K562 (cell line): Measurements from ENCODE around the gene ZNF512B. TPM values are rescaled to one million over a fixed set of nuclear protein-coding genes. Genes with fewer than 3 reads are reported as not detected.

Source experiments
- ATAC-seq: fragments of 200-7000 bp; cut with Tn5 transposase; 3 replicates; pipeline ENCODE4 v1.9.1; 2020; ENCODE audit warnings: moderate library complexity
- BruUV-seq: library from RNA; stranded (reverse); fragments of 400-500 nt; replicated peaks from 2 replicates; lab custom pipeline; 2021; lab: Mats Ljungman, UMichigan
- CTCF ChIA-PET: fragments of 300-600 bp; formaldehyde crosslinking; extraction: SDS; loops from one replicate; lab custom pipeline; 2021; ENCODE audit warnings: low intra/inter-chr PET ratio; lab: Yijun Ruan, JAX
- POLR2A ChIA-PET: fragments of 300-600, 350-650 bp; sonication (Branson Sonifier 250); formaldehyde crosslinking; extraction: SDS; loops from one replicate; lab custom pipeline; 2021; ENCODE audit warnings: antibody characterized with exemption, inconsistent platforms; lab: Yijun Ruan, JAX
- DNase-seq, 4 experiments: peaks; one replicate each; pipeline versions ENCODE4 v3.0.0 to v3.0.0-alpha.2; 2011 to 2018; ENCODE audit warnings: low spot score in 3 of 4, mixed read lengths in 3 of 4; ENCODE audit errors: extremely low read depth in 1 of 4
- FAIRE-seq: peaks from 2 replicates; lab custom pipeline; 2011; peaks lifted over from hg19 to GRCh38; lab: Jason Lieb, UNC
- H2AFZ ChIP-seq: 2 replicates; pipeline ENCODE4 v1.6.0; 2011; ENCODE audit warnings: low read depth, low read length, control low read depth, inconsistent platforms
- H3K27ac ChIP-seq: fragments of 200-600 bp; 3 replicates; pipeline ENCODE4 v1.8.0; 2011; ENCODE audit warnings: low read depth, mild to moderate bottlenecking, control low read depth, inconsistent platforms, low read length, moderate library complexity, mixed read lengths; ENCODE audit errors: extremely low read depth
- H3K27me3 ChIP-seq, 2 experiments: fragments of 300-600 bp in 1 of 2; 2 replicates in 1 of 2; 3 replicates in 1 of 2; pipeline versions ENCODE4 v1.6.0 to v1.8.0; 2011; ENCODE audit warnings: inconsistent platforms in 2 of 2, low read length in 2 of 2, mild to moderate bottlenecking in 1 of 2, mixed read lengths in 1 of 2, moderate library complexity in 1 of 2; ENCODE audit not compliant: control insufficient read depth in 2 of 2, insufficient read depth in 2 of 2
- H3K36me3 ChIP-seq: fragments of 300-600 bp; 3 replicates; pipeline ENCODE4 v1.8.0; 2011; ENCODE audit warnings: mild to moderate bottlenecking, low read length, inconsistent platforms; ENCODE audit not compliant: control insufficient read depth, insufficient read depth
- H3K4me1 ChIP-seq, 2 experiments: fragments of 200-600 bp in 1 of 2; replicated peaks in 1 of 2; 2 replicates in 1 of 2; 3 replicates in 1 of 2; pipeline versions ENCODE4 v1.5.1 to v1.8.0; 2011; ENCODE audit warnings: inconsistent platforms in 2 of 2, low read length in 2 of 2, mild to moderate bottlenecking in 1 of 2, mixed read lengths in 1 of 2, moderate library complexity in 1 of 2; ENCODE audit not compliant: control insufficient read depth in 2 of 2, insufficient read depth in 2 of 2
- H3K4me2 ChIP-seq: 2 replicates; pipeline ENCODE4 v1.6.1; 2011; ENCODE audit warnings: low read length, control low read depth, inconsistent platforms, mixed read lengths; ENCODE audit not compliant: insufficient read depth
- H3K4me3 ChIP-seq: fragments of 200-600 bp; sonication (generic), shearing (Covaris generic); 2 replicates; pipeline ENCODE4 v1.5.1; 2016; ENCODE audit warnings: control low read depth, inconsistent platforms
- H3K79me2 ChIP-seq: fragments of 200-600 bp; 3 replicates; pipeline ENCODE4 v1.8.0; 2011; ENCODE audit warnings: low read length, inconsistent platforms; ENCODE audit not compliant: control insufficient read depth, insufficient read depth
- H3K9ac ChIP-seq, 2 experiments: 2 replicates each; pipeline versions ENCODE4 v1.6.0 to v1.6.1; 2011; ENCODE audit warnings: low read depth in 2 of 2, low read length in 2 of 2, control low read depth in 1 of 2, inconsistent platforms in 1 of 2, mild to moderate bottlenecking in 1 of 2, mixed read lengths in 1 of 2; ENCODE audit not compliant: insufficient read depth in 1 of 2
- H3K9me1 ChIP-seq: one replicate; pipeline ENCODE4 v1.6.0; 2011; ENCODE audit warnings: inconsistent platforms, mild to moderate bottlenecking, low read length, moderate library complexity; ENCODE audit not compliant: control insufficient read depth, insufficient read depth
- H3K9me3 ChIP-seq: replicated peaks from 2 replicates; pipeline ENCODE4 v1.5.1; 2011; ENCODE audit warnings: low read depth, low read length, inconsistent platforms; ENCODE audit not compliant: control insufficient read depth, insufficient read depth
- H4K20me1 ChIP-seq: replicated peaks from 2 replicates; pipeline ENCODE4 v1.6.1; 2011; ENCODE audit warnings: low read length, inconsistent platforms, mixed read lengths; ENCODE audit not compliant: control insufficient read depth, insufficient read depth
- FIP1L1 ChIP-seq: fragments of 200-400 bp; formaldehyde crosslinking; IDR thresholded peaks from 2 replicates; pipeline ENCODE4 v1.6.1; 2018; ENCODE audit warnings: mild to moderate bottlenecking, low read depth, low read length; ENCODE audit not compliant: poor library complexity, severe bottlenecking
- GTF2F1 ChIP-seq: IDR thresholded peaks from 2 replicates; pipeline ENCODE4 v1.6.1; 2011; ENCODE audit warnings: low read depth, low read length, improper control_type of control experiment
- MTA1 ChIP-seq: fragments of 450-650 bp; IDR thresholded peaks from 2 replicates; pipeline ENCODE4 v1.6.1; 2017; ENCODE audit warnings: borderline replicate concordance
- POLR2AphosphoS2 ChIP-seq: IDR thresholded peaks from 2 replicates; pipeline ENCODE4 v1.6.1; 2012; ENCODE audit warnings: low read length, improper control_type of control experiment
- RAD51 ChIP-seq: fragments of 450-650 bp; IDR thresholded peaks from 2 replicates; pipeline ENCODE4 v1.7.1; 2016; ENCODE audit warnings: low read depth, mild to moderate bottlenecking, borderline replicate concordance
- SAP30 ChIP-seq: fragments of 200-600 bp; sonication (generic); IDR thresholded peaks from 2 replicates; pipeline ENCODE4 v1.6.1; 2012; ENCODE audit warnings: borderline replicate concordance, low read depth, mild to moderate bottlenecking, moderate library complexity, low read length, control low read depth, inconsistent platforms; ENCODE audit not compliant: insufficient read depth, poor library complexity, severe bottlenecking
- TFE3 ChIP-seq: fragments of 450-650 bp; formaldehyde crosslinking; IDR thresholded peaks from 2 replicates; pipeline ENCODE4 v1.4.0; 2020; ENCODE audit warnings: mild to moderate bottlenecking, mixed read lengths
- ZNF143 ChIP-seq: sonication (generic); formaldehyde crosslinking; IDR thresholded peaks from 2 replicates; pipeline ENCODE4 v1.9.0; 2022; ENCODE audit warnings: mild to moderate bottlenecking, missing genetic modification reagents
- WGBS: fragments of 100-300 bp; shearing (Covaris generic); methylation state at CpG from one replicate; pipeline ENCODE4 v1.1.6; 2016; ENCODE audit warnings: low coverage, mixed read lengths; ENCODE audit not compliant: insufficient coverage; ENCODE audit errors: missing lambda C conversion rate; 5-methylcytosine and 5-hydroxymethylcytosine counted together
- in situ Hi-C: fragments of 300-500 bp; cut with MboI; formaldehyde crosslinking; loops from 4 replicates; pipeline ENCODE4 v1.15.0; 2018; ENCODE audit warnings: inconsistent platforms, mixed read lengths
- intact Hi-C: fragments of 100-400 bp; cut with micrococcal nuclease; formaldehyde crosslinking; loops from 2 replicates; pipeline ENCODE4 v1.14.2; 2022
- polyA plus RNA-seq, 8 experiments: library from polyadenylated mRNA; depleted of rRNA in 4 of 8; stranded (reverse) in 5 of 8; unstranded in 3 of 8; fragments of >200 nt; fragmentation: Nextera tagmentation in 2 of 8; fragmentation: Illumina TruSeq in 1 of 8; extraction: Ambion mirVana in 2 of 8; extraction: Trizol in 1 of 8; gene quantifications; 2 replicates each; pipeline versions ENCODE4 v1.2.1 to v1.2.3, GENCODE V29; 2011 to 2014; ENCODE audit warnings: inconsistent platforms in 1 of 8, missing spikeins in 1 of 8
- total RNA-seq, 7 experiments: library from RNA; depleted of rRNA in 6 of 7; stranded (reverse); fragments of >200 nt in 6 of 7; fragmentation: Illumina TruSeq in 2 of 7; extraction: Trizol in 2 of 7; gene quantifications; 2 replicates each; pipeline versions ENCODE4 v1.2.1 to v1.2.3, GENCODE V29; 2011 to 2021; ENCODE audit warnings: low replicate concordance in 1 of 7
- TF ChIP-seq, protein P1 (sequence below): sonication (generic); formaldehyde crosslinking; IDR thresholded peaks from 2 replicates; pipeline ENCODE4 v1.5.0; 2020; ENCODE audit warnings: missing genetic modification reagents
- TF ChIP-seq, protein P2 (sequence below), 2 experiments: fragments of 450-650 bp; IDR thresholded peaks; 2 replicates each; pipeline ENCODE4 v1.6.1; 2018; ENCODE audit warnings: mild to moderate bottlenecking in 2 of 2, low read depth in 1 of 2; ENCODE audit not compliant: partially characterized antibody in 2 of 2
- TF ChIP-seq, protein P3 (sequence below): fragments of 250-450 bp; sonication (Bioruptor Pico); IDR thresholded peaks from 2 replicates; pipeline ENCODE4 v1.8.0; 2022; ENCODE audit warnings: moderate library complexity, mild to moderate bottlenecking, inconsistent platforms

ZNF512B gene
- total and polyA plus RNA-seq, 9 of the 15 experiments (the other 6 are each of a cell fraction or from before 2014, with no cell fraction given), result 0.01 to 27.8 (median 8.2) TPM

GRCh38 chr20:63980317-63980805, 10.6 kb upstream of the ZNF512B start:
- H3K79me2 ChIP-seq, result peaks cover 34% of the 10 kb centered on the region
- 64% methylated on average over 15 of the region's 15 CpGs for WGBS
- no peak for DNase-seq
- H3K9ac ChIP-seq, result peak overlapping the region; percentile 86 to 92
- H3K9me3 ChIP-seq, result no peaks in the 10 kb centered on the region
- H3K36me3 ChIP-seq, result peaks cover 31% of the 10 kb centered on the region; the same call in 2 of the 3 replicates
- intact Hi-C loops (no loop called here), in situ Hi-C loops (no loop called here)
- no TSS peak for BruUV-seq
- ChIA-PET POLR2A (interaction anchor here (0.6 to 1.4 kb wide), 8 partner anchors 10 to 442 kb away, joined by 3 to 4 read pairs (median 4); no protein-coding TSS in a partner anchor), CTCF (interaction anchor here (1.2 kb wide), 1 partner anchor 58 kb away, joined by 3 read pairs; no protein-coding TSS in a partner anchor)
- peaks cover 3% of the 10 kb centered on the region for H3K9me1 ChIP-seq
- H3K27ac ChIP-seq, result peak overlapping the region; percentile 68
- H3K4me1 ChIP-seq, result peaks cover 24 to 50% of the 10 kb centered on the region in 2 experiments
- FAIRE-seq, result peak; percentile 79
- H3K4me2 ChIP-seq, result peak overlapping the region; percentile 99
- H4K20me1 ChIP-seq, result no peaks in the 10 kb centered on the region
- H2AFZ ChIP-seq, result peak overlapping the region; percentile 83
- H3K4me3 ChIP-seq, result peak overlapping the region; percentile 100
- peak; percentile 42 for ATAC-seq
- no peaks in the 10 kb centered on the region for H3K27me3 ChIP-seq
- no peak for TF ChIP-seq POLR2AphosphoS2
- peak; percentile 22; the same call in 1 of the 2 replicates for TF ChIP-seq RAD51
- TF ChIP-seq, protein P1, sequence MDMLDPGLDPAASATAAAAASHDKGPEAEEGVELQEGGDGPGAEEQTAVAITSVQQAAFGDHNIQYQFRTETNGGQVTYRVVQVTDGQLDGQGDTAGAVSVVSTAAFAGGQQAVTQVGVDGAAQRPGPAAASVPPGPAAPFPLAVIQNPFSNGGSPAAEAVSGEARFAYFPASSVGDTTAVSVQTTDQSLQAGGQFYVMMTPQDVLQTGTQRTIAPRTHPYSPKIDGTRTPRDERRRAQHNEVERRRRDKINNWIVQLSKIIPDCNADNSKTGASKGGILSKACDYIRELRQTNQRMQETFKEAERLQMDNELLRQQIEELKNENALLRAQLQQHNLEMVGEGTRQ (CRISPR knock-in tag), result peak; percentile 38; the same call in 1 of the 2 replicates
- TF ChIP-seq, protein P2, sequence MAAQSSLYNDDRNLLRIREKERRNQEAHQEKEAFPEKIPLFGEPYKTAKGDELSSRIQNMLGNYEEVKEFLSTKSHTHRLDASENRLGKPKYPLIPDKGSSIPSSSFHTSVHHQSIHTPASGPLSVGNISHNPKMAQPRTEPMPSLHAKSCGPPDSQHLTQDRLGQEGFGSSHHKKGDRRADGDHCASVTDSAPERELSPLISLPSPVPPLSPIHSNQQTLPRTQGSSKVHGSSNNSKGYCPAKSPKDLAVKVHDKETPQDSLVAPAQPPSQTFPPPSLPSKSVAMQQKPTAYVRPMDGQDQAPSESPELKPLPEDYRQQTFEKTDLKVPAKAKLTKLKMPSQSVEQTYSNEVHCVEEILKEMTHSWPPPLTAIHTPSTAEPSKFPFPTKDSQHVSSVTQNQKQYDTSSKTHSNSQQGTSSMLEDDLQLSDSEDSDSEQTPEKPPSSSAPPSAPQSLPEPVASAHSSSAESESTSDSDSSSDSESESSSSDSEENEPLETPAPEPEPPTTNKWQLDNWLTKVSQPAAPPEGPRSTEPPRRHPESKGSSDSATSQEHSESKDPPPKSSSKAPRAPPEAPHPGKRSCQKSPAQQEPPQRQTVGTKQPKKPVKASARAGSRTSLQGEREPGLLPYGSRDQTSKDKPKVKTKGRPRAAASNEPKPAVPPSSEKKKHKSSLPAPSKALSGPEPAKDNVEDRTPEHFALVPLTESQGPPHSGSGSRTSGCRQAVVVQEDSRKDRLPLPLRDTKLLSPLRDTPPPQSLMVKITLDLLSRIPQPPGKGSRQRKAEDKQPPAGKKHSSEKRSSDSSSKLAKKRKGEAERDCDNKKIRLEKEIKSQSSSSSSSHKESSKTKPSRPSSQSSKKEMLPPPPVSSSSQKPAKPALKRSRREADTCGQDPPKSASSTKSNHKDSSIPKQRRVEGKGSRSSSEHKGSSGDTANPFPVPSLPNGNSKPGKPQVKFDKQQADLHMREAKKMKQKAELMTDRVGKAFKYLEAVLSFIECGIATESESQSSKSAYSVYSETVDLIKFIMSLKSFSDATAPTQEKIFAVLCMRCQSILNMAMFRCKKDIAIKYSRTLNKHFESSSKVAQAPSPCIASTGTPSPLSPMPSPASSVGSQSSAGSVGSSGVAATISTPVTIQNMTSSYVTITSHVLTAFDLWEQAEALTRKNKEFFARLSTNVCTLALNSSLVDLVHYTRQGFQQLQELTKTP (IDR thresholded peaks at IDR 0.05; ENCODE audit: low read depth in 1 of 2, partially characterized antibody in 2 of 2), result no peak
- TF ChIP-seq, protein P3, sequence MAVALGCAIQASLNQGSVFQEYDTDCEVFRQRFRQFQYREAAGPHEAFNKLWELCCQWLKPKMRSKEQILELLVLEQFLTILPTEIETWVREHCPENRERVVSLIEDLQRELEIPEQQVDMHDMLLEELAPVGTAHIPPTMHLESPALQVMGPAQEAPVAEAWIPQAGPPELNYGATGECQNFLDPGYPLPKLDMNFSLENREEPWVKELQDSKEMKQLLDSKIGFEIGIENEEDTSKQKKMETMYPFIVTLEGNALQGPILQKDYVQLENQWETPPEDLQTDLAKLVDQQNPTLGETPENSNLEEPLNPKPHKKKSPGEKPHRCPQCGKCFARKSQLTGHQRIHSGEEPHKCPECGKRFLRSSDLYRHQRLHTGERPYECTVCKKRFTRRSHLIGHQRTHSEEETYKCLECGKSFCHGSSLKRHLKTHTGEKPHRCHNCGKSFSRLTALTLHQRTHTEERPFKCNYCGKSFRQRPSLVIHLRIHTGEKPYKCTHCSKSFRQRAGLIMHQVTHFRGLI (CRISPR knock-in tag), result no peak
- TF ChIP-seq ZNF143, result peak; percentile 19; the same call in 1 of the 2 replicates
- TF ChIP-seq FIP1L1, result no peak
- TF ChIP-seq MTA1, result no peak
- TF ChIP-seq SAP30, result peak; percentile 22
- TF ChIP-seq TFE3, result peak; percentile 20; the same call in 1 of the 2 replicates
- no peak for TF ChIP-seq GTF2F1
